ENCODE measurements around the gene ALDH16A1. TPM values are rescaled to one million over a fixed set of nuclear protein-coding genes. Genes with fewer than 3 reads are reported as not detected.

Gene ALDH16A1
- total and polyA plus RNA-seq, 10 of the 15 experiments (the other 5 are each of a cell fraction or from before 2014, with no cell fraction given): 1.7 to 49.3 (median 18.1) TPM

DNA sequence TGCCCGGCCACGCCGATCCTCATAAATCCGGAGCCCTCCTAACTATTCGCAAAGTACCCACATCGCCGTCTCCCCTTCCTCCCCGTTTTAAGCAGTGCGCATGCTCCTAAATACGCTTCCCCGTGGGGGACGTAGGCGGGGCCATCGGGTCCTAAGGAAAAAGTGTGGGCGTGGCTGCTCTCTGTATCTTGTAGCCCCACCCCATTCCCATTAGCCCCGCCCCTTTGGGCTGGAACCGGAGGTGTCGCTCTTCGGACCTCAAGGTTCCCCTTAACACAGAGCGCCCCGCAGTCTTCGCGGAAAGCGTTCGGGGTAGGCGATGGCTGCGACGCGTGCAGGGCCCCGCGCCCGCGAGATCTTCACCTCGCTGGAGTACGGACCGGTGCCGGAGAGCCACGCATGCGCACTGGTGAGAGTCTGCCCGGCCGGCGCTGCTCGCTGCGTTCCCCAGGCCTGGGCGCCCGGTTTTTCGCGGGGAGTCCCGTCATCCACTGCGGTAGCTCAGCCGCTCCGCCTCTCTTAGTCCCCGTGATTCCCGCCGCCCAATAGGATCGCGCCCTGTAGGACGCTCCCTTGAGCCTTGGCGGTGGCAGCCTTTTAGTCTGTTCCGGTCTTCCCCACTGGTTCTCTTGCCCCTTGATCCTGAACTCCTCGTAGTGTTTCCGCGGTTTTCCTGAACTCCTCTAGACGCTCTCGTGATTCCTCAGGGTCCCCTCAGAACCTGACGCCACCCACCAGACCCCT lies at the start of gene ALDH16A1 (continued):
- no peak for TF ChIP-seq CEBPZ (IDR thresholded peaks at IDR 0.05; ENCODE audit: low read depth, low read length)
- TF ChIP-seq MTA2 (IDR thresholded peaks at IDR 0.05; ENCODE audit: low read depth): no peak
- peak in 1 of 2 experiments; percentile 57; a peak in 2 of 3 replicates for TF ChIP-seq EGR1 (IDR thresholded peaks at IDR 0.05; ENCODE audit: borderline replicate concordance in 1 of 2, low read depth in 2 of 2, low read length in 2 of 2)
- TF ChIP-seq KLF5 (IDR thresholded peaks at IDR 0.05; ENCODE audit: partially characterized antibody): peak; percentile 51
- TF ChIP-seq PAX5 (IDR thresholded peaks at IDR 0.05; ENCODE audit: borderline replicate concordance, low read depth, low read length): no peak; the same call in 1 of the 2 replicates
- TF ChIP-seq NKRF (conservative IDR thresholded peaks at IDR 0.05): 0 out of 2 replicates have a peak, but pooled peaks have one; percentile 47
- 0 out of 2 replicates have a peak, but pooled peaks have one; percentile 17 for TF ChIP-seq RFX5 (IDR thresholded peaks at IDR 0.05; ENCODE audit: low read depth, low read length)
- peak; percentile 85 for TF ChIP-seq MXI1 (IDR thresholded peaks at IDR 0.05; ENCODE audit: low read depth, low read length)

All from GM12878 (cell line).